Activated T-helper 2 cell treated with anti-CD3 and anti-CD28 coated beads, Interferon-gamma antibody, Interleukin-2, Interleukin-4, amounts not matched to agents 10 μg/mL and 5 μg/mL and 100 μg/mL, durations not matched to agents 14 hours and 24 hours and 36 hours (primary cell): ENCODE measurements around the gene LTK. TPM values are rescaled to one million over a fixed set of nuclear protein-coding genes. Genes with fewer than 3 reads are reported as not detected.
A peak's percentile ranks its signal among the peaks of the same experiment; 100 is the strongest.

Experiments
- DNase-seq: peaks from one replicate; pipeline ENCODE4 v3.0.0; 2021; ENCODE audit warnings: low spot score
- H3K27ac Mint-ChIP-seq: one replicate; pipeline ENCODE4 v1.8.0; 2021; ENCODE audit warnings: mixed read lengths
- H3K27me3 Mint-ChIP-seq: one replicate; pipeline ENCODE4 v1.8.0; 2021; ENCODE audit warnings: low read depth, mixed read lengths
- H3K36me3 Mint-ChIP-seq: one replicate; pipeline ENCODE4 v1.8.0; 2021; ENCODE audit warnings: low read depth, mixed read lengths
- H3K4me1 Mint-ChIP-seq: one replicate; pipeline ENCODE4 v1.8.0; 2021; ENCODE audit warnings: low read depth, mixed read lengths
- H3K4me3 Mint-ChIP-seq: one replicate; pipeline ENCODE4 v1.8.0; 2021; ENCODE audit warnings: low read depth, mild to moderate bottlenecking, moderate library complexity, mixed read lengths
- H3K9me3 Mint-ChIP-seq: one replicate; pipeline ENCODE4 v1.8.0; 2021; ENCODE audit warnings: mixed read lengths
- intact Hi-C: fragments of 100-400 bp; cut with micrococcal nuclease; formaldehyde crosslinking; loops from one replicate; pipeline ENCODE4 v1.15.1; 2023
- total RNA-seq: library from RNA; stranded (reverse); gene quantifications from 2 replicates; pipeline ENCODE4 v1.2.3, GENCODE V29; 2022

LTK gene
- total RNA-seq, 1 donor from 2014 or later, result 0.18 TPM

DNA sequence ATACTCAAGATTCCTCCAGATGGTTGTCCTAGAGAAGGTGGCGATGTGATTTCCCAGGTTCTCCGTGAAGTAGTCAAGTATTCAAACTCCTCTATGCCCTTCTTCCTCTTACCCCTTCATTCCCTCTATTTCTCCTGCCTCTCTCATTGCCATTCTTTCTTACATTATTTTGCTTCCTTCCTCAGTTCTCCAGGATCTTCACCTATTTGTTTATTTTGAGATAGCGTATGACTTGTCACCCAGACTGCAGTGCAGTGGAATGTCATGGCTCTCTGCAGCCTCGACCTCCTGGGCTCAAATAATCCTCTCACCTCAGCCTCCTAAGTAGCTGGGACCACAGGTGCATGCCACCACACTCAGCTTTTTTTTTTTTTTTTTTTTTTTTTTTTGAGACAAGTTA is 21.7 kb downstream of the LTK start:
- Mint-ChIP-seq H3K27me3 (peaks cover 12% of the 10 kb centered on the region), H3K36me3 (peaks cover 7% of the 10 kb centered on the region), H3K9me3 (peaks cover 4% of the 10 kb centered on the region), H3K4me3 (no peak overlapping the region), H3K4me1 (peaks cover 40% of the 10 kb centered on the region), H3K27ac (no peak overlapping the region)
- intact Hi-C loops, result loop anchor here (2.0 to 5.0 kb wide), 4 partner anchors 445 to 780 kb away; partner anchors contain the start of genes EHD4, GANC, TMEM87A and VPS39
- DNase-seq, result no peak

- peak; percentile 39 for DNase-seq
- Mint-ChIP-seq H3K27ac (peak overlapping the region; percentile 48), H3K9me3 (peaks cover 4% of the 10 kb centered on the region), H3K27me3 (peaks cover 4% of the 10 kb centered on the region), H3K4me3 (no peak overlapping the region), H3K4me1 (peaks cover 40% of the 10 kb centered on the region), H3K36me3 (peaks cover 7% of the 10 kb centered on the region)
- intact Hi-C loops, result loop anchor here (1.0 to 5.0 kb wide), 4 partner anchors 61 to 782 kb away; partner anchors contain the start of genes GANC, TMEM87A and VPS39
Observed at GRCh38 chr15:41490355-41490754, 23.3 kb downstream of the LTK start.

DNA sequence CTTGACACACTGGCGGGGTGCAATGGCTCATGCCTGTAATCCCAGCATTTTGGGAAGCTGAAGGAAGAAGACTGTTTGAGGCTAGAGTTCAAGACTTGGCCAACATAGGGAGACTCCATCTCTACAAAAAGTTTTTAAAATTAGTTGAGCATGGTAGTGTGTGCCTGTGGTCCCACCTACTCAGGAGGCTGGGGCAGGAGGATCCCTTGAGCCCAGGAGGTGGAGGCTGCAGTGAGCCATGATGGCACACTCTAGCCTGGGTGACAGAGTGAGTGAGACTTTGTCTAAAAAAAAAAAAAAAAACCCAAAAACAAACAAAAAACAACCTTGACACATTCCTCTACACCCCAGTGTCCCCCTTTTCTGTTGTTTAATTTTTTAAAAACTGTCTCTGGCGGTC is 24.0 kb downstream of the LTK start:
- H3K36me3 Mint-ChIP-seq, result peaks cover 7% of the 10 kb centered on the region
- intact Hi-C loops, result loop anchor here (1.0 to 5.0 kb wide), 4 partner anchors 60 to 783 kb away; partner anchors contain the start of genes GANC, TMEM87A and VPS39
- H3K27ac Mint-ChIP-seq, result no peak overlapping the region
- H3K4me3 Mint-ChIP-seq, result no peak overlapping the region
- H3K4me1 Mint-ChIP-seq, result peaks cover 40% of the 10 kb centered on the region
- peaks cover 4% of the 10 kb centered on the region for H3K9me3 Mint-ChIP-seq
- H3K27me3 Mint-ChIP-seq, result no peaks in the 10 kb centered on the region
- no peak for DNase-seq

GRCh38 chr15:41487802-41488201 is 25.8 kb downstream of the LTK start:
- Mint-ChIP-seq H3K27ac (peak overlapping the region; percentile 55), H3K9me3 (peaks cover 4% of the 10 kb centered on the region), H3K4me3 (no peak overlapping the region), H3K4me1 (peaks cover 49% of the 10 kb centered on the region), H3K36me3 (peaks cover 12% of the 10 kb centered on the region), H3K27me3 (no peaks in the 10 kb centered on the region)
- no peak for DNase-seq
- intact Hi-C loops, result no loop called here

DNA sequence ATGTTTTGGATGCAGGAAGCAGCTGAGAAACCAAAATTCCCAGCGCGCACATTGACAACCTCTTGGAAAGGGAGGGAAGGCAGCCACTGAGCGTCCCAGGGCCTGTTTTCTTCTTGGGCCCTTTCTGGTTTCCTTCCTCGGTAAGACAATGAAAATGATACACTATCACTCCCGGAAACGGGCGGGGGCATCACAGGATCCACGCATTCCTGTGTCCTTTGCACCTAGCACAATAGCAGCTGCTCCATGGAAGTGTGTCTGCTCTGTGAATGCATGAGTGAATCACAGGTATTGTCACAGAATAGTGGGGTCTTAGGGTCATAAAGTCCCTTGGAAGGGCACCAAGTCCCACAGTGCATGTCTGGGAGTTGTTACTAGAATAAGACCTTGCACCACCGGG is 26.2 kb downstream of the LTK start:
- Mint-ChIP-seq H3K4me1 (peaks cover 47% of the 10 kb centered on the region), H3K27ac (peak overlapping the region; percentile 55), H3K9me3 (peaks cover 4% of the 10 kb centered on the region), H3K4me3 (no peak overlapping the region), H3K36me3 (peaks cover 16% of the 10 kb centered on the region), H3K27me3 (no peaks in the 10 kb centered on the region)
- intact Hi-C loops, result no loop called here
- no peak for DNase-seq

DNA sequence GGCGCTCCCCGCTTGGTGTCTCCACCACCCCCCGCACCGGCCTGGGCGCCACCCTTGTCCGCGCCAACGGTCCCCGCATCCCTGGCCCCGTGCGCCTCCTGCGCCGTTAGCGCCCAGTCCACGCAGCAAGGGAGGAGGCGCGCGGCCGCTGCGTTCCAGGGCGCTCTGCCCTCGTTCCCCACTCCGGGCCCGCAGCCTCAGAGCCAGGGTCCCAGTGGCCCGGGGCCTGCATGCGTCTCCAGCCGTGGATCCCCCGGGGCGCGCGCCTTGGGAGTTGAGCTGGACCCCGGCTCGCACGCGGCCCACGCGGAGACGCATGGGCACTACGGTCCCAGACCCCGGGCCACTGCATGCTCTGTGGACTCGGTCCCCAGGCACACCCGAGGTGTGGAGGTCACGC is 27.3 kb downstream of the LTK start:
- Mint-ChIP-seq H3K4me1 (peaks cover 38% of the 10 kb centered on the region), H3K36me3 (peaks cover 27% of the 10 kb centered on the region), H3K27me3 (no peaks in the 10 kb centered on the region), H3K27ac (no peak overlapping the region), H3K4me3 (no peak overlapping the region), H3K9me3 (peaks cover 4% of the 10 kb centered on the region)
- intact Hi-C loops, result no loop called here
- no peak for DNase-seq

DNA sequence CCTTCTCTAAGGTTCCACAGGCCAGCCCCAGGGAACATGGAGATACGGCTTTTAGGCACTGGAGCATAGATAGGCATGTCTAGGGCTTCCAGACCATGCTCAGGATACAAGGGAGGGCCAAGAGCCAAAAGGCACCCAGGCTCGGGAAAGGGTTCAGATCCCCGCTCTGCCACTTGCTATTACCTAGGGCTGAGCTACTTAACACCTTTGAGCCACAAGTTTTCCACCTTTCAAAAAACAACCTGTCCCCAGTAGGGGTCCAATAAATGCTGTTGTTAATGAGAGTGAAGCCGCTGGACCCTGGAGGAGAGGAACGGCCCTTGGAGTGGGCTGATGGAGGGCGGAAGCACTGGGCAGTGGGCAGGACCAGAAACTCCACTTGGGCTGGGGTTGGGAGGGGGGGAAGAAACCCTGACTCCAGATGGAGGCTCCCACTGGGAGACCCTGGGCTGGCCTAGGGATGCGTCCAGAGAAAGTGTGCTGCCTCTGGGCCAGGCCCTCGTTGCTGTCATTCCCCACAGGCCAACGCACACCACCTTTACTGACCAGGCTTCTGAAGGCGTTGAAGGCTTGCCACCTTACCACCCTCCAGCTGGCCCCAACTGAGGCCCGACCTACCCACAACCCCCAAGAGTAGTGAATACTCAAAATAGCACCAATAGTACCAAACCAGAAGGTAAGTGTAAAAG is 28.5 kb downstream of the LTK start:
- intact Hi-C loops, result no loop called here
- H3K4me3 Mint-ChIP-seq, result no peak overlapping the region
- H3K4me1 Mint-ChIP-seq, result peaks cover 33% of the 10 kb centered on the region
- DNase-seq, result no peak
- peaks cover 36% of the 10 kb centered on the region for H3K36me3 Mint-ChIP-seq
- no peak overlapping the region for H3K27ac Mint-ChIP-seq
- peaks cover under 1% of the 10 kb centered on the region for H3K9me3 Mint-ChIP-seq
- no peaks in the 10 kb centered on the region for H3K27me3 Mint-ChIP-seq

DNA sequence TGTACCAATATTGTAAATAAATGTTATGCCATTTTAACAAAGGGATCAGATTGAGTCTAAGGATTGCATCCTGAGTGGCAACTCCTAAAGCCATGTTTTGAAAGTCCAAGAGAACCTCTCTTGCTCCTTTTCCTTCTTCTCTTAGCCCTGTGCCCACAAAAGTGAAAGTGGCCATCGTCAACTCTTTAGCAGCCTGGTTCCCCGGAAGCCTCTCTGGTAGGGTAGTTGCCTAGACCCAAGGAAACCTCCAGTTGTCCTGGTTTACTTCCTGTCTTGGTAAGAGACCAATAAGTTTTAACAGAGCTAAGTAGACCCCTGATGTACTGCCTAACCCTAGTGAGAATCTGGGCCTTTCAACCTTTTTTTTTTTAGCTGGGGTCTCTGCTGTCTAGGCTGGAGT is 30.1 kb downstream of the LTK start:
- H3K36me3 Mint-ChIP-seq, result peaks cover 50% of the 10 kb centered on the region
- H3K9me3 Mint-ChIP-seq, result no peaks in the 10 kb centered on the region
- peak overlapping the region; percentile 43 for H3K27ac Mint-ChIP-seq
- no peak for DNase-seq
- intact Hi-C loops, result no loop called here
- no peak overlapping the region for H3K4me3 Mint-ChIP-seq
- H3K27me3 Mint-ChIP-seq, result no peaks in the 10 kb centered on the region
- peaks cover 25% of the 10 kb centered on the region for H3K4me1 Mint-ChIP-seq

GRCh38 chr15:41483115-41483514 is 30.5 kb downstream of the LTK start:
- Mint-ChIP-seq H3K4me1 (peaks cover 21% of the 10 kb centered on the region), H3K4me3 (no peak overlapping the region), H3K36me3 (peaks cover 53% of the 10 kb centered on the region), H3K27ac (peak overlapping the region; percentile 43), H3K27me3 (no peaks in the 10 kb centered on the region), H3K9me3 (no peaks in the 10 kb centered on the region)
- intact Hi-C loops, result no loop called here
- DNase-seq, result peak; percentile 34

- no peak for DNase-seq
- Mint-ChIP-seq H3K27ac (no peak overlapping the region), H3K27me3 (no peaks in the 10 kb centered on the region), H3K9me3 (no peaks in the 10 kb centered on the region), H3K36me3 (peaks cover 54% of the 10 kb centered on the region), H3K4me1 (peaks cover 19% of the 10 kb centered on the region), H3K4me3 (no peak overlapping the region)
- intact Hi-C loops, result no loop called here
Observed at GRCh38 chr15:41482110-41482877, 31.3 kb downstream of the LTK start.

GRCh38 chr15:41480396-41481140 is 33.1 kb downstream of the LTK start:
- intact Hi-C loops, result no loop called here
- Mint-ChIP-seq H3K4me1 (peaks cover 23% of the 10 kb centered on the region), H3K36me3 (peaks cover 71% of the 10 kb centered on the region), H3K27me3 (no peaks in the 10 kb centered on the region), H3K27ac (no peak overlapping the region), H3K9me3 (no peaks in the 10 kb centered on the region), H3K4me3 (no peak overlapping the region)
- DNase-seq, result no peak

- Mint-ChIP-seq H3K9me3 (no peaks in the 10 kb centered on the region), H3K27ac (no peak overlapping the region), H3K4me3 (no peak overlapping the region), H3K27me3 (no peaks in the 10 kb centered on the region), H3K4me1 (peaks cover 10% of the 10 kb centered on the region), H3K36me3 (peaks cover 73% of the 10 kb centered on the region)
- intact Hi-C loops, result no loop called here
- no peak for DNase-seq
Observed at GRCh38 chr15:41476416-41477048, 37.1 kb downstream of the LTK start.
